Measurements from ENCODE around the gene PCNT. TPM values are rescaled to one million over a fixed set of nuclear protein-coding genes. Genes with fewer than 3 reads are reported as not detected.

Gene PCNT
- total and polyA plus RNA-seq, 2 of the 4 experiments (the other 2 are of a cell fraction): 10.0 to 19.4 TPM

DNA sequence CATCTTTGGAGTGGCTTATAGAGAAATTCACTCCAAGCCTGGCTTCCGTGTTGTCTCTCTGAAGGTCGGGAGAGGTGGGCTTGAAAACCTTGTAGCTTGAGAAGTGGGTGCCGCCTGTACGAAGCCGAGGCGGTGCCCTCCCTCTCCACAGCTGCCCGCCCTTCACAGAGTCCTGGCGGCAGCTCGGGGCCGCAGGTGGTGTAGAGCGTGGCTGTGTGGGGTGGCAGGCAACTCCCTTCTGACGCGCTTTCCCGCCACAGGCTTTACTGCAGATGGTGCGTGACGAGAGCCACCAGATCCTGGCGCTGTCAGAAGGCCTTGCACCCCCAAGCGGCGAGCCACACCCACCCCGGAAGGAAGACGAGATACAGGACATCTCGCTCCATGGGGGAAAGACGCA is 101.6 kb downstream of the PCNT start:
- Histone ChIP-seq H3K9ac (ENCODE audit: low read depth, low read length) (no peak overlapping the region), H4K8ac (ENCODE audit: low read depth in 2 of 2, low read length in 2 of 2) (no peak overlapping the region), H3K4ac (ENCODE audit: low read depth, low read length) (no peak overlapping the region), H3K56ac (ENCODE audit: extremely low read depth, insufficient read depth, low read length) (no peak overlapping the region), H4K5ac (ENCODE audit: low read depth, low read length) (no peak overlapping the region), H3K27ac (ENCODE audit: insufficient read depth, low read length) (no peak overlapping the region), H3K14ac (replicated peaks; ENCODE audit: low read depth, low read length) (no peak overlapping the region), H3K9me1 (ENCODE audit: insufficient read depth, low read length) (no peaks in the 10 kb centered on the region), H2BK15ac (ENCODE audit: low read depth, low read length) (no peak overlapping the region), H3K79me1 (ENCODE audit: low read depth in 1 of 2, low read length in 2 of 2) (no peaks in the 10 kb centered on the region; a peak in 1 of 4 replicates), H3K23ac (ENCODE audit: low read depth, low read length) (no peak overlapping the region), H3K9me3 (ENCODE audit: control insufficient read depth, insufficient read depth, low read length) (no peaks in the 10 kb centered on the region), H3K4me1 (ENCODE audit: control insufficient read depth, insufficient read depth, low read length) (no peaks in the 10 kb centered on the region), H3K36me3 (ENCODE audit: control insufficient read depth, insufficient read depth, low read length) (peaks cover 50% of the 10 kb centered on the region), H2AFZ (replicated peaks; ENCODE audit: low read length, poor library complexity) (no peak overlapping the region), H2BK120ac (ENCODE audit: low read depth, low read length) (no peak overlapping the region), H3K4me3 (ENCODE audit: insufficient read depth, low read depth, low read length) (no peak overlapping the region), H2BK5ac (ENCODE audit: low read depth, low read length, poor library complexity, severe bottlenecking) (no peak overlapping the region), H4K91ac (ENCODE audit: insufficient read depth, low read depth, low read length) (no peak overlapping the region), H2BK20ac (ENCODE audit: low read depth, low read length) (no peak overlapping the region), H4K20me1 (ENCODE audit: insufficient read depth, low read length) (no peaks in the 10 kb centered on the region), H2AK9ac (replicated peaks; ENCODE audit: low read depth, low read length, poor library complexity) (no peak overlapping the region), H3K18ac (ENCODE audit: low read depth, low read length) (no peak overlapping the region), H3K4me2 (ENCODE audit: low read depth, low read length) (no peak overlapping the region), H3K27me3 (ENCODE audit: control insufficient read depth, insufficient read depth, low read length) (no peaks in the 10 kb centered on the region), H2AK5ac (ENCODE audit: low read depth, low read length) (no peak overlapping the region)
- TF ChIP-seq MAFK (IDR thresholded peaks at IDR 0.05; ENCODE audit: low read depth, low read length) (no peak), CHD1 (IDR thresholded peaks at IDR 0.05; ENCODE audit: low read depth, low read length) (no peak), MXI1 (IDR thresholded peaks at IDR 0.05; ENCODE audit: borderline replicate concordance, low read depth, low read length) (no peak), RAD21 (IDR thresholded peaks at IDR 0.05; ENCODE audit: low read length) (no peak), MAZ (IDR thresholded peaks at IDR 0.05; ENCODE audit: borderline replicate concordance, low read depth, low read length) (no peak), RCOR1 (IDR thresholded peaks at IDR 0.05; ENCODE audit: insufficient replicate concordance, low read length) (no peak), BHLHE40 (IDR thresholded peaks at IDR 0.05; ENCODE audit: low read depth, low read length) (no peak), POLR2A (IDR thresholded peaks at IDR 0.05; ENCODE audit: low read depth, low read length) (no peak), NFE2L2 (IDR thresholded peaks at IDR 0.05; ENCODE audit: low read depth, low read length) (no peak), SMC3 (IDR thresholded peaks at IDR 0.05; ENCODE audit: low read depth, low read length) (no peak)
- TF ChIP-seq, protein P1, sequence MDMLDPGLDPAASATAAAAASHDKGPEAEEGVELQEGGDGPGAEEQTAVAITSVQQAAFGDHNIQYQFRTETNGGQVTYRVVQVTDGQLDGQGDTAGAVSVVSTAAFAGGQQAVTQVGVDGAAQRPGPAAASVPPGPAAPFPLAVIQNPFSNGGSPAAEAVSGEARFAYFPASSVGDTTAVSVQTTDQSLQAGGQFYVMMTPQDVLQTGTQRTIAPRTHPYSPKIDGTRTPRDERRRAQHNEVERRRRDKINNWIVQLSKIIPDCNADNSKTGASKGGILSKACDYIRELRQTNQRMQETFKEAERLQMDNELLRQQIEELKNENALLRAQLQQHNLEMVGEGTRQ (IDR thresholded peaks at IDR 0.05; ENCODE audit: low read depth, low read length): no peak
- TF ChIP-seq, protein P2, sequence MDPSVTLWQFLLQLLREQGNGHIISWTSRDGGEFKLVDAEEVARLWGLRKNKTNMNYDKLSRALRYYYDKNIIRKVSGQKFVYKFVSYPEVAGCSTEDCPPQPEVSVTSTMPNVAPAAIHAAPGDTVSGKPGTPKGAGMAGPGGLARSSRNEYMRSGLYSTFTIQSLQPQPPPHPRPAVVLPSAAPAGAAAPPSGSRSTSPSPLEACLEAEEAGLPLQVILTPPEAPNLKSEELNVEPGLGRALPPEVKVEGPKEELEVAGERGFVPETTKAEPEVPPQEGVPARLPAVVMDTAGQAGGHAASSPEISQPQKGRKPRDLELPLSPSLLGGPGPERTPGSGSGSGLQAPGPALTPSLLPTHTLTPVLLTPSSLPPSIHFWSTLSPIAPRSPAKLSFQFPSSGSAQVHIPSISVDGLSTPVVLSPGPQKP (IDR thresholded peaks at IDR 0.05; ENCODE audit: borderline replicate concordance, low read depth, low read length): no peak
- TF ChIP-seq, protein P3, sequence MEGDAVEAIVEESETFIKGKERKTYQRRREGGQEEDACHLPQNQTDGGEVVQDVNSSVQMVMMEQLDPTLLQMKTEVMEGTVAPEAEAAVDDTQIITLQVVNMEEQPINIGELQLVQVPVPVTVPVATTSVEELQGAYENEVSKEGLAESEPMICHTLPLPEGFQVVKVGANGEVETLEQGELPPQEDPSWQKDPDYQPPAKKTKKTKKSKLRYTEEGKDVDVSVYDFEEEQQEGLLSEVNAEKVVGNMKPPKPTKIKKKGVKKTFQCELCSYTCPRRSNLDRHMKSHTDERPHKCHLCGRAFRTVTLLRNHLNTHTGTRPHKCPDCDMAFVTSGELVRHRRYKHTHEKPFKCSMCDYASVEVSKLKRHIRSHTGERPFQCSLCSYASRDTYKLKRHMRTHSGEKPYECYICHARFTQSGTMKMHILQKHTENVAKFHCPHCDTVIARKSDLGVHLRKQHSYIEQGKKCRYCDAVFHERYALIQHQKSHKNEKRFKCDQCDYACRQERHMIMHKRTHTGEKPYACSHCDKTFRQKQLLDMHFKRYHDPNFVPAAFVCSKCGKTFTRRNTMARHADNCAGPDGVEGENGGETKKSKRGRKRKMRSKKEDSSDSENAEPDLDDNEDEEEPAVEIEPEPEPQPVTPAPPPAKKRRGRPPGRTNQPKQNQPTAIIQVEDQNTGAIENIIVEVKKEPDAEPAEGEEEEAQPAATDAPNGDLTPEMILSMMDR (conservative IDR thresholded peaks at IDR 0.05; ENCODE audit: low read depth, low read length): no peak
- no TSS peak for BruUV-seq (replicated peaks)
- ATAC-seq (ENCODE audit: low read depth) (no peak), DNase-seq (no peak)
- WGBS, 2 experiments (ENCODE audit: extremely low coverage in 2 of 2, insufficient read length in 1 of 2): 93% methylated on average over 16 of the region's 23 CpGs; no CpG with 5 or more reads in 1 of the 2 experiments
- dilution Hi-C loops (cut with HindIII; ENCODE audit: low sequenced_read_pairs, unreplicated experiment): no loop called here
- ChIA-PET CTCF (no interaction called here), POLR2A (ENCODE audit: unreplicated experiment) (no interaction called here)
- intact Hi-C loops (cut with micrococcal nuclease): no loop called here
- in situ Hi-C loops (cut with MboI; ENCODE audit: low sequenced_read_pairs): no loop called here
